Liver (tissue), 9 donors: Measurements from ENCODE around the gene MRPL46. TPM values are rescaled to one million over a fixed set of nuclear protein-coding genes. Genes with fewer than 3 reads are reported as not detected.
A peak's percentile ranks its signal among the peaks of the same experiment; 100 is the strongest.

ENCODE experiments used
- DNase-seq: peaks from one replicate; pipeline ENCODE4 v3.0.0-alpha.2; 2017; ENCODE audit warnings: low spot score
- H3K27ac ChIP-seq, 2 donors: one replicate each; pipeline ENCODE4 v1.7.0; 2013; ENCODE audit warnings: inconsistent platforms in 2 of 2, low read length in 2 of 2, control low read depth in 1 of 2, low read depth in 1 of 2, mild to moderate bottlenecking in 1 of 2
- H3K27me3 ChIP-seq, 4 donors: one replicate each; pipeline versions ENCODE4 v1.6.1 to v1.7.0; 2013; ENCODE audit warnings: low read length in 3 of 4, inconsistent platforms in 1 of 4, mild to moderate bottlenecking in 1 of 4, moderate library complexity in 1 of 4; ENCODE audit not compliant: control insufficient read depth in 4 of 4, insufficient read depth in 4 of 4
- H3K36me3 ChIP-seq, 4 donors: one replicate each; pipeline versions ENCODE4 v1.6.1 to v1.7.0; 2013; ENCODE audit warnings: low read length in 3 of 4, mild to moderate bottlenecking in 3 of 4, low read depth in 1 of 4, moderate library complexity in 1 of 4; ENCODE audit not compliant: control insufficient read depth in 4 of 4, insufficient read depth in 3 of 4
- H3K4me1 ChIP-seq, 4 donors: one replicate each; pipeline versions ENCODE4 v1.6.1 to v1.7.0; 2013; ENCODE audit warnings: low read length in 3 of 4, mild to moderate bottlenecking in 3 of 4, moderate library complexity in 1 of 4; ENCODE audit not compliant: control insufficient read depth in 4 of 4, insufficient read depth in 4 of 4
- H3K4me3 ChIP-seq, 3 donors: one replicate each; pipeline versions ENCODE4 v1.6.1 to v1.7.0; 2013; ENCODE audit warnings: low read length in 3 of 3, control low read depth in 1 of 3, low read depth in 1 of 3, mild to moderate bottlenecking in 1 of 3
- H3K9ac ChIP-seq, 2 donors: one replicate each; pipeline ENCODE4 v1.7.0; 2013; ENCODE audit warnings: low read length in 2 of 2, mild to moderate bottlenecking in 2 of 2, moderate library complexity in 2 of 2, control low read depth in 1 of 2, low read depth in 1 of 2
- H3K9me3 ChIP-seq, 4 donors: one replicate each; pipeline versions ENCODE4 v1.6.1 to v1.7.0; 2013; ENCODE audit warnings: low read length in 3 of 4; ENCODE audit not compliant: control insufficient read depth in 4 of 4
- ATF3 ChIP-seq: IDR thresholded peaks from 2 replicates; pipeline ENCODE4 v1.6.1; 2016; ENCODE audit warnings: antibody characterized with exemption
- CTCF ChIP-seq: fragments of 150-350 bp; IDR thresholded peaks from 2 replicates; pipeline ENCODE4 v1.5.1; 2017; ENCODE audit warnings: improper control_type of control experiment, low read depth, low read length; ENCODE audit not compliant: missing input control
- EGR1 ChIP-seq, 2 donors: IDR thresholded peaks; 2 replicates each; pipeline ENCODE4 v1.6.1; 2016 to 2018; ENCODE audit warnings: antibody characterized with exemption in 2 of 2, low read depth in 2 of 2
- FOXA1 ChIP-seq: IDR thresholded peaks from 2 replicates; pipeline ENCODE4 v1.6.1; 2016; ENCODE audit warnings: antibody characterized with exemption
- GABPA ChIP-seq, 2 donors: IDR thresholded peaks in 1 of 2; conservative IDR thresholded peaks in 1 of 2; 2 replicates each; pipeline ENCODE4 v1.6.1; 2016; ENCODE audit warnings: antibody characterized with exemption in 2 of 2, mild to moderate bottlenecking in 1 of 2, moderate library complexity in 1 of 2
- JUND ChIP-seq, 2 donors: IDR thresholded peaks; 2 replicates each; pipeline ENCODE4 v1.6.1; 2016; ENCODE audit warnings: antibody characterized with exemption in 2 of 2
- MAX ChIP-seq: IDR thresholded peaks from 2 replicates; pipeline ENCODE4 v1.6.1; 2016; ENCODE audit warnings: antibody characterized with exemption
- NR2F2 ChIP-seq: IDR thresholded peaks from 2 replicates; pipeline ENCODE4 v1.6.1; 2016; ENCODE audit warnings: antibody characterized with exemption
- RAD21 ChIP-seq, 2 donors: IDR thresholded peaks; 2 replicates each; pipeline ENCODE4 v1.6.1; 2016; ENCODE audit warnings: antibody characterized with exemption in 2 of 2, mild to moderate bottlenecking in 2 of 2
- RXRA ChIP-seq, 2 donors: IDR thresholded peaks; 2 replicates each; pipeline ENCODE4 v1.6.1; 2017 to 2018; ENCODE audit warnings: antibody characterized with exemption in 2 of 2, mild to moderate bottlenecking in 1 of 2
- TAF1 ChIP-seq: conservative IDR thresholded peaks from 2 replicates; pipeline ENCODE4 v1.6.1; 2016; ENCODE audit warnings: antibody characterized with exemption, mild to moderate bottlenecking
- YY1 ChIP-seq: IDR thresholded peaks from 2 replicates; pipeline ENCODE4 v1.6.1; 2016; ENCODE audit warnings: antibody characterized with exemption, mild to moderate bottlenecking
- ZBTB33 ChIP-seq: IDR thresholded peaks from 2 replicates; pipeline ENCODE4 v1.6.1; 2016; ENCODE audit warnings: antibody characterized with exemption
- WGBS: extraction: QIAGEN DNeasy Blood & Tissue Kit; methylation state at CpG from one replicate; pipeline ENCODE4 v1.1.7; 2013; 5-methylcytosine and 5-hydroxymethylcytosine counted together
- polyA plus RNA-seq, 2 donors: library from polyadenylated mRNA; stranded (reverse) in 1 of 2; unstranded in 1 of 2; fragments of 200-250 nt in 1 of 2; fragments of >200 nt in 1 of 2; fragmentation: Nextera tagmentation in 1 of 2; extraction: Ambion mirVana in 1 of 2; gene quantifications; one replicate each; pipeline versions ENCODE4 v1.2.1 to v1.2.3, GENCODE V29; 2013 to 2015
- total RNA-seq, 2 donors: library from RNA; depleted of rRNA; stranded (reverse); fragments of >200 nt; gene quantifications; one replicate each; pipeline ENCODE4 v1.2.3, GENCODE V29; 2014
- donor health status: healthy.
- donor health status: healthy.
- donor health status: healthy.
- donor health status: healthy.
- donor health status: healthy.

MRPL46 gene
- total and polyA plus RNA-seq, 4 donors = 16.1 to 63.5 (median 39.2) TPM

- TF ChIP-seq ZBTB33 (no peak), NR2F2 (no peak)
Observed at GRCh38 chr15:88477904-88478303, 10.7 kb upstream of the MRPL46 start (continued).

GRCh38 chr15:88477126-88477525, 9.9 kb upstream of the MRPL46 start:
- Histone ChIP-seq H3K27me3 (no peaks in the 10 kb centered on the region), H3K9me3 (no peaks in the 10 kb centered on the region), H3K27ac (no peak overlapping the region), H3K4me1 (peaks cover 0 to 8% (median 5%) of the 10 kb centered on the region in 4 donors), H3K4me3 (no peak overlapping the region), H3K36me3 (peaks cover 3 to 45% (median 25%) of the 10 kb centered on the region in 4 donors), H3K9ac (no peak overlapping the region)
- 92% methylated on average over 7 of the region's 7 CpGs for WGBS
- TF ChIP-seq ATF3 = no peak
- no peak for TF ChIP-seq FOXA1
- no peak for TF ChIP-seq CTCF
- TF ChIP-seq YY1 = no peak
- no peak for TF ChIP-seq GABPA (IDR thresholded peaks at IDR 0.05 in 1 of 2, conservative IDR thresholded peaks at IDR 0.05 in 1 of 2)
- TF ChIP-seq RXRA (IDR thresholded peaks at IDR 0.05) = no peak
- TF ChIP-seq RAD21 (IDR thresholded peaks at IDR 0.05) = no peak
- no peak for TF ChIP-seq NR2F2
- TF ChIP-seq ZBTB33 = no peak
- no peak for TF ChIP-seq TAF1
- no peak for DNase-seq

GRCh38 chr15:88476635-88477060, 9.5 kb upstream of the MRPL46 start:
- Histone ChIP-seq H3K9me3 (no peaks in the 10 kb centered on the region), H3K27ac (no peak overlapping the region), H3K9ac (no peak overlapping the region), H3K36me3 (peaks cover 3 to 49% (median 26%) of the 10 kb centered on the region in 4 donors), H3K4me3 (no peak overlapping the region), H3K4me1 (peaks cover 0 to 8% (median 5%) of the 10 kb centered on the region in 4 donors), H3K27me3 (no peaks in the 10 kb centered on the region)
- 36% methylated on average over 8 of the region's 8 CpGs for WGBS
- no peak for DNase-seq
- TF ChIP-seq RXRA (IDR thresholded peaks at IDR 0.05) = peak; percentile 61 to 76
- TF ChIP-seq CTCF = peak; percentile 69
- no peak for TF ChIP-seq EGR1 (IDR thresholded peaks at IDR 0.05; ENCODE audit: low read depth in 2 of 2)
- peak; percentile 58 for TF ChIP-seq FOXA1
- peak; percentile 70 for TF ChIP-seq MAX
- TF ChIP-seq ZBTB33 = no peak
- TF ChIP-seq ATF3 = no peak
- TF ChIP-seq TAF1 = no peak
- TF ChIP-seq JUND (IDR thresholded peaks at IDR 0.05) = no peak
- TF ChIP-seq GABPA (IDR thresholded peaks at IDR 0.05 in 1 of 2, conservative IDR thresholded peaks at IDR 0.05 in 1 of 2) = peak in 1 of 2 donors; percentile 55
